Stimulated activated CD8-positive, alpha-beta memory T cell treated with anti-CD3 and anti-CD28 coated beads, Interleukin-12 subunit alpha, Interleukin-12 subunit beta, amount 100 ng/mL, for 24 hours (primary cell): ENCODE results near the gene FRMD1.

Source experiments
- DNase-seq: peaks from one replicate; pipeline ENCODE4 v3.0.0-alpha.2; 2020; ENCODE audit errors: extremely low read depth

FRMD1 gene

DNA sequence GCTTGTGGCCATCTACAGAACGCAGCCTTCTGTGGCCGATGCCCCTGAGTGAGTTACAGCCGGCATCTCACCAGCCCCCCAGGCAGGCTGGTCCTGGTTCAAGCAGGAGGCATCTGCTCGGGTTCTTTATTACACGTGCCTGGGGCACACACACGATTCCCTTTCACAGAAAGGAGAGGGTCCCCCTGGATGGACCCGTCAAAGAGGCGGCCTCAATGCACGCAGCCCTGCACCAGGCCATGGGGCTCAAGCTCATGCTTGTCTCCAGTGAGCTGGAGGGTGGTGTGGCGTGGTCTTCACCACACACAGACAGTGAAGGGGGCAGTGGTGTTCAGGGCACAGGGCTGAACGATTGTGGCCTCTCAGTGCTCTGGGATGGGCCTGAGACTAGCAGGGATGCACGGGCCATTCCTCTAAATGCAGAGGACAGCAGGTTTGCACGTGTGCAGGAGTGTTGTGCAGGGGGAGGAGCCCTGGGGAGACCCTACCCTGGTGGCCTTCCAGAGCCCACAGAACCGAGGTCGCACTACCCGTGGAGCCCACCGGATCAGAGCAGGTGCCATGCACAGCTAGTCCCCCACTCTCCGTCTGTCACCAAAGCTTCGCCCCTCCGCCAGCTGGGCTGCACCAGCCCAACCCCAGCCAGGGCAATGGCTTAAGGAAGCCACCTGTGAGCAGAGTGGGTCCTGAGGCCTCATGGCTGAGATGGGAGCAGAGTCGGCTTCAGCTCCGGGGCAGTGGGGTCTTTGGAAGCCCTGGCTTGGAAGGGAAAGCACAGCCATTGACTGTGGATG, 23.1 kb downstream of the FRMD1 start:
- no peak for DNase-seq

DNA sequence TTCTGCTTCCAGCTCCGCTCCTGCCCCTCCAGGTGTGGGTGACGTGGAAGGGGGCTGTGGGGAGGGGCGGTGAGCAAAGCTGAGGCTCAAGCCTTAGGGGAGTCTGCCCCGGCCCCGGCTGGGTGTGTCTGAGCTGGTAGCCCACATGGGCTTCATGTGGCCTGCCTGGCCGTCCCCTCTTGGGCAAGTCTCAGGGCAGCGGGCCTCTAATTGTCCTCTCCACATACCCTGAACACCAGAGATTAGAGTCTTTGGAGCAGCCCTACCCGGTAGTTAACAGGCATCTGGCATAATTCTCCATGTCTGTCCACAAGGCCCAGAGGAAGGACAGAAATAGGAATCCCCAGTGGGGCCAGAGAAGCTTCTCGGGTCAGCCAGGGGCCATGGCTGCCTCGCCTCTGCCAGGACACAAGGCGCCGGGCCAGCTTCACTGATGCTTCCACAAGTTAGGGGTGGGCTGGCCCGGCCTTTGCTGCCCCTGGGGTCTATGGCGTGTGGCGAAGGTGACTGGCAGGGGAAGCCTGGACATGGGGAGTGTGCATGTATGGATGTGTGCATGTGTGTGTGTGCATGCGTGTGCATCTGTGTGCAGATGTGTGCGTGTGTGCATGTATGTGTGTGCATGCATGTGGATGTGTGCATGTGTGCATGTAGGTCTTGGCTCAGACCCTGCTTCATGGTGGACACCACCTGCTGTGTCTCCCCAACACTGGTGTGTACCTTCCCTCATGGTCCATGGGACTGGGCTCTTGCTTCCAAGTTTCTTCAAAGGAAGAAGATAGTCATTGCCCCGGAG, 24.0 kb downstream of the FRMD1 start:
- no peak for DNase-seq

DNA sequence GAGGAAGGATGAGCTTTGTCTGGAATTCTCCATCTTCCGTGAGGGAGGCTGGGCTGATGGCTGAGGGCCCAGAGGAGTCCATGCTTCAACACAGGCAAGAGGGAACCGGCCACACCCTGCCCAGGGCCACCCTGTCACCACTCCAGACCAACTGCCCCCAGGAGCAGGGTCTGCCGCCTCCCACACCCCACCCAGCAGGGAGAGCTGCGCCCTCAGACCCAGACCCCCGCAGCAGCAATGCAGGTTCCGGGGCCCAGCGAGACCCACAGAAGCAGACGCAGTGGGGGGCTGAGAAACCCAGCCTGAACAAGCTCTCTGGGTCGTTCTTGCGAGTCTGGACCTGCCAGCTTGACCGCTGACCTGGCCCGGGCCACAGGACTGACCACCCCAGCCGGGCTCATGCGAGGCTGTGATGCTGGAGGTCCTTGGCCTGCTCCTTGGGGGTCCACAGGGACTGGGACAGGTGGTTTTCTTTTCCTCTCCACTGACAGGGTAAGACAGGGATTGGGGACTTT, 25.0 kb downstream of the FRMD1 start:
- no peak for DNase-seq

DNA sequence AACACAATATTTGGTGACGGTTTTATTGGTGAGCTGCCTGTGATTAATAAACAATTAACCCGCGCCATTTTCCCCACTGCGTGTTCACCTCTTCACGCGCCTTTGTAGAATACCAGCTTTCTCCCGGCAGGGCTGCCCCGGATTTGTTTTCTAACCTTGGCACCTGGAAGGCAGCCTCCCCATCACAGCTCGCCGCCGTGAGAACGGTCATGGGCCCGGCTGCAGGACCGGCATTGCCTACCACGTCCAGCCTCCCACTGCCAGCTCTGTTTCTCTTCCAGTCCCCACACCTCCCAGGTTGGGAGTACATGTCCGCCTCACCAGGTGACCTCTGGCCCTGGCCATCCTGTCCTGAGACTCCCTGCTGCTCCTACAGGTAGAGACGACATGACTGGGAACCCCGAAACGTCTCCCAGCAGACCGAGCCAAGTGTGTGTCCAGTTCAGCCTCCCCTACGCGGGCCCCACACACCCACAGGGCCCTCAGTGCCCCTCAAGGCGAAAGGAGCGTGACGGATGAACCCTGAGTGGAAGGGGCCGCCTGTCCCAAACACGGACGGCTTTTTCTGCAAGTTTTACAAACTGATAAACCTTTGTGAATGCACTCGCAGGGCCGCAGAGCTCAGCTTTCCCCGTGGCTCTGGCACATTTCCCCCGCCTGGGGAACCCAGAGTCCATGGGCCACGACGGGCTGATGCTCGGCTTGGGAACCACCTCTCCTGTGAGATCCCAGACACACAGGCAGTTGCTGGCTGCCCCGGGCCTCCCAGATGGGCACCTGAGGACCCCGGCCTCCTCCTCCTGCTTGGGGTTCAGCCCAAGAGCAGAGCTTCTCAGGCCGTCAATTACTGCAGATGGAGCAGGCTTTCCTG, 25.7 kb downstream of the FRMD1 start:
- no peak for DNase-seq

DNA sequence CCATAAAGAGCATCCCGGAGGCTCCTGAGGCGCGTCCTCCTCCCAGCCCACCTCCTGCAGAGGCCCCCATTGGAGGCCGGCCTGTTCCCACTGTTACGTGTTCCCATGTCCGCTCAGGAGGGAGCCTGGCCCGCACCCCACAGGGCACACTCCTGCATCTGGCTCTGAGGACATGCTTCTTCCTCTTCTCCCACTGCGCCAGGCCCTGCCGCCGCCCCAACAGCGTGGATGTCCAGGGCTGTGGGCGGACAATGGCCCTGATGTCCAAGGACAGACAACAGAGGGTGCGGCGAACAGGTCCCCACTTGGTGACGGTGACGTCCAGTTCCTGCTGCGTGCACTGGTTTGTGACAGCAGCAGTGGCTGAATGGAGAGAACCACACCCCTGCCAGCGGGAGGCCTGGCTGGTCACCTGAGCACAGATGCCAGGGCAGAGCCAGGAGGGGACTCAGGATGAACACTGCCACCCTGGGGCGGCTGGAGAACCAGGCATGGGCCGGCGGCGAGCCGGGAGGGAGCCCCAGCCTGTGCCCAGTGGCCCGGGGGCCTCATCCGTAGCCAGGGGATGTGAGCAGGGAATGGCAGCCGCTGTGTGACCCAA, 26.6 kb downstream of the FRMD1 start:
- no peak for DNase-seq

DNA sequence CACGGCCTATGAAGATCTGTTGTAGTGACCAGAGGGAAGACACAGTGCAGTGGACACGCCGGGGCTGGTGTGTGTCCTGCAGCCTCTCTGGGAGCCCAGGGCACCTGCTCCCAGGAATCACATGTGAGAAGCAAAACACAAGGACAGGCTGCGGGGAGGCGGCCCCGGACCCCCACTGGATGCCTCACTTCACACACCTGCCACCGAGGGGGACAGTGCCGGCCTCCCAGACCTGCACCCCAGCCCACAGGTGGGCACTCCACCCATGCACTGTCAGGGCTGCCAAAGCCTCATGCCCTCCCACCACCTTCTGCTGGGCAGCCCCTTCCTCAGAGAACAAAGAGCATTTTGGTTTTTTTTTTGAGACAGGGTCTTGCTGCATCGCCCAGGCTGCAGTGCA, 27.4 kb downstream of the FRMD1 start:
- no peak for DNase-seq

DNA sequence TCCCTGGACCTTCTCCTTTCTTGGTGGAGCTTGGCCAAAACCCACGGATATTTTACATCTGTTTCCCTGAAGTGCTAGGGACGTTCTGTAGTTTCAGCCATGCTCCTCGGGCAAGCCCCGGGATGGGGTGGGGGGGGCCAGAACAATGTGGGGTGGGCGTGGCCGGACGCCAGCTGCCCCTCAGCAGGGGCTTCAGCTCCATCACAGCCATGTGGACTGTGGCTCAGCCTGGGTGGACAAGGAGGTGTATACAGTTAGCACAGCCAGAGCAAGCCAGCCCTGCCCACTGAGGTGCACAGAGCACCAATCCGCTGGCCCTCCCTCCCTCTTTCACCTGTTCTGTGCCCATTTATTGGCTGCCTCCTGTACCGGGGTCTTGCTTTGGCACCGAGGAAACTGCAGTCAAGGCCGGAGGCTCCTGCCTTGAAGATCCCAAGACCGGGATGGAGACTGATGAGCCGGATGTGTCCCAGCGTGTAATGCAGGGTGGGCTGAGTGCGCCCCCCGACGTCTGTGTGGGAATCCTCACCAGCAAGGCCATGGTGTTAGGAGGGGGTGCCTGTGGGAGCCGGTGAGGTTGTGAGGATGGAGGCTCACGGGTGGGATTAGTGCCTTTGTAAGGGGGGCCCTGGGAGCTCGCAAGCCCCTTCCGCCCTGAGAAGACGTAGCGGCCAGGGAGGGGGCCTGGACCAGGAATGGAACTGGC, 28.0 kb downstream of the FRMD1 start:
- DNase-seq, result no peak

DNA sequence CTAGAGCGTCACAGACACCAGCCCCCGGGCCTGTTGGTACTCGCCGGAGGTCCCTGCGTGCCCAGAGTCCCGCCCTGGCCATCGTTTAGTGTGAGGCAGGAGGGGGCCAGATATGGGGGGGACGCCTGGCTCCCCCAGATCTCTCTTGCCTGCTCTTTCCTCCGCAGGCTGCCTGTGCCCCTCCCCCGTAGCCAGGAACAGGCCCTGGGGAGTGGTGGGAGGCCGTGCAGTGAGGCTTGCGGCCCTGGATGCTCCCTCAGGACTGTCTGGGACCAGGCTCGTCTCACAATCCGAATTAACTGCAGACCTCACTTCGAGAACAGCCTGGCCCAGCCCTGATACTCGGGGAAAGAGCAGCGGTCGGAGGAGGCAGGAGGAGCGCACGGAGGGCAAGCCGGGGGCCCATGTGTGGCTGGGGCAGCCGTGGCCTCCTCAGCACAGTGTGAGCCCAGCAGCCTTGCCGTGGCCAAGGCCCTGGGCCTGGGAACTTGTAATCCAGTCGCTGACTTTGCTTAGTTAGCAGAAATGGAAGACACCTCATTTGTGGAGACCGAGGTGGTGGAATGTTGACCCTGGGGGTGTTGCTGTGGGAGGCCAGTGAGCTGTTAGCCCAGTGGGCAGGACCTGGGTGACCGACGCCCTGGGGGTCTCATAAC, 28.7 kb downstream of the FRMD1 start:
- DNase-seq, result no peak

DNA sequence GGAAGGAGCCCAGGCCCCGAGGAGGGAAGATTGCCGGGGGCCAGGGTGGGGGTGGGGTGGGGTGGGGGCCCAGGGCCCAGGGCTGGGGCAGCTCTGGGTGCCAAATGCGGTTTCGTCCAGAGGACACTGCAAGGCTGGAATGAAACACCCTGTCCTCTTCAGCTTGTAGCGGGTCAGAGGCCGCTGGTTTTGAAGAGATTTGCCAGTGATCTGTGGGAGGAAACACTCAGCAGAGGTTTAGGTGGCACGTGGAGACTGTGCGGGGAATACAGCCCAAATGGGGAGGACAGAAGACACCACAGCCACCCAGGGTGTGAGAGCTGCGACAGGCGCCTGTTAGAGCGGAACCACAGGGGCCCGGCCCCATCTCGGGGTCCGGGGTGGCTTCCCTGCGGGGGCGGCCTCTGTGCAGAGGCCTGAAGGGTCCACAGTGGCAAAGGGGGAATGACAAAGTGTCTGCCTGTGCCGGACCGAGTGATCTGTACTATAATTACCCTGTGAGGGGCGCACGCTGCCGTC, 29.2 kb downstream of the FRMD1 start:
- DNase-seq, result no peak

DNA sequence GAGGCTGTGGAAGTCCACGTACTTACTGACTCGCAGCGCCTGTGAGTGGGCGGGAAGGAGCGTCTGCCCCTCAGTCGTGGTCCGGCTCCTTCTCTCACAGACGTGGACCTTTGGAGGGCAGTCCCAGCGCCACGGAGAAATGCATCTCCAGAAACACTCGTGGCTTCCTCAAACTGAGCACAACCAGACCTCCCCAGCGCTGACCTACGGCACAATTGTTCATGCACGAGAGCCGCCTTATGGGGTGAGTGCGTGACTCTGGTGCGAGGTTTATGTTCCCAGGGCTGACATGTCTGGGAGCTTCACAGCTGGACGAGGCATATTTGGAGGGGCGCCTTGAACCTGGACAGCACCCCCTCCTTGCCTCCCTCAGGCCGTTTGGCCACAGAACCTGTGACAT, 29.7 kb downstream of the FRMD1 start:
- DNase-seq, result no peak

DNA sequence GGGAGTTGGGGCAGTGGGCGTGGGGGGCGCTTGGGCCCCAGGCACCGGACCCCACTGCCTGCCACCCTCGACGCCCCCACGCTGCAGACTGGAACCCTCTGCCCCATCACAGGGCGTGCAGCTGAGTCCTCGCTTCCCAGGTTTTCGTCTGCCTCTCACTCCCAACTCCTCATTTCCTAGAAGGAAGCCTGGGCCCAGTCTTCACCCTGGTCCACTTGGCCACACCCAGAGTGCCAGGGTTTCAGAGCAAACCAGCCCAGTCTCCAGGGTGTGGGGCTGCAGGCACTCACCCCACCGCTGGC, 30.3 kb downstream of the FRMD1 start:
- no peak for DNase-seq

DNA sequence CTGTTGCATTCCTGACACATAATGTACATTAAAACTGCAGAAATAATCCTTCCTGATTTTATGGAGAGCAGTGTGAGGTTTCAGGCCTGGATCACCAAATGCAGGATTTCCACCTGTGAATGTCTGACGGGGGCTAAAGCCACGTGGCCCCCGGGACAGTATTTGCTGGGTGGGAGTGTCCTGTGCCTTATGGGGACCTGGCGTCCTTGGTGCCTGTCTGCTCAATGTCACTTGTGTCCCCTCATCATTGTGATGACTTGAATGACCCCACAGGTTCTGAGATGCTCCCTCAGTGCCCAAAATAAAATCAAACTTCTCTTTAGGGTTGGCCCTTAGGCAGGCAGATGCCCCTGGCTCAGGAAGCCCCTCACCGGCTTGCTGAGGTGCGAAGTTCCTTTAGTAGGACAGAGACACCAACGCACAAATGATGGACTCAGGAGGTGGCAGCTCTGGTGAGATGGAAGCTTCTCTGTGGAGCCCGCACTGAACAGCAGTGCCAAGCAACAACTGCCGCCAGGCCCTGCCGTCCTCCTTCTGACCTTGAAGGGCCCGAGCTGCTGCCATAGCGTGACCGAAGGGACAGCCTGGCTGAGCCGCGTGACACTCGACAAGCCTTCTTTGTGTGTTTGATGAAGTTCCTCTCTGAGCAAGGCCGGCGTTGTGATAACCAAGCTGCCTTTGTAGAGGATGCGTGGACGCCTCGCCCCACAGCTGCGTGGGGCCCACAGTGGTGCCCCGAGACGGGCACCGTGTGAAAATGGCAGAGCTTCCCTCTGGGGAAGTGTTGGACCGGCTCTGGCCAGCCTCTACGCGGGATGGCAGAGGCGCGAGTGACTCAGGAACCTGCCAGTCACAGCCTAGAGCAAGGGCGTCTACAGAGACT, 30.9 kb downstream of the FRMD1 start:
- DNase-seq, result no peak

DNA sequence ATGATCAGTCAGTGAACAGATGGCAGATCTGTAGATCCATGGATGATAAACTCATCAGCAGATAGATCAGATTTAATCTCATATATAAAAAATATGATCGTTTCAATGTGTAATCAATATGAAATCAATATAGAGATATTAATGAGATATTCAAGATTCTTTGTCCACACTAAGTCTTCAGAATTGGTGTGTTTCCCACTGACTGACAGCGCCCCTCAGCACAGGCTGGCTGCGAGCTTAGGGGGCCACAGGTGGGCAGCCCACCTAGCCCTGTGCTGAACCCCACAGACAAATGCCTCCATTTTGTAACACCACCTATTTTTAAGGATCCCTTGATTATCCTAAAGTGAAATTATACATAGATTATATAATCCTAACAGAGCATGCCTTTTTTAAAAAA, 32.3 kb downstream of the FRMD1 start:
- no peak for DNase-seq

DNA sequence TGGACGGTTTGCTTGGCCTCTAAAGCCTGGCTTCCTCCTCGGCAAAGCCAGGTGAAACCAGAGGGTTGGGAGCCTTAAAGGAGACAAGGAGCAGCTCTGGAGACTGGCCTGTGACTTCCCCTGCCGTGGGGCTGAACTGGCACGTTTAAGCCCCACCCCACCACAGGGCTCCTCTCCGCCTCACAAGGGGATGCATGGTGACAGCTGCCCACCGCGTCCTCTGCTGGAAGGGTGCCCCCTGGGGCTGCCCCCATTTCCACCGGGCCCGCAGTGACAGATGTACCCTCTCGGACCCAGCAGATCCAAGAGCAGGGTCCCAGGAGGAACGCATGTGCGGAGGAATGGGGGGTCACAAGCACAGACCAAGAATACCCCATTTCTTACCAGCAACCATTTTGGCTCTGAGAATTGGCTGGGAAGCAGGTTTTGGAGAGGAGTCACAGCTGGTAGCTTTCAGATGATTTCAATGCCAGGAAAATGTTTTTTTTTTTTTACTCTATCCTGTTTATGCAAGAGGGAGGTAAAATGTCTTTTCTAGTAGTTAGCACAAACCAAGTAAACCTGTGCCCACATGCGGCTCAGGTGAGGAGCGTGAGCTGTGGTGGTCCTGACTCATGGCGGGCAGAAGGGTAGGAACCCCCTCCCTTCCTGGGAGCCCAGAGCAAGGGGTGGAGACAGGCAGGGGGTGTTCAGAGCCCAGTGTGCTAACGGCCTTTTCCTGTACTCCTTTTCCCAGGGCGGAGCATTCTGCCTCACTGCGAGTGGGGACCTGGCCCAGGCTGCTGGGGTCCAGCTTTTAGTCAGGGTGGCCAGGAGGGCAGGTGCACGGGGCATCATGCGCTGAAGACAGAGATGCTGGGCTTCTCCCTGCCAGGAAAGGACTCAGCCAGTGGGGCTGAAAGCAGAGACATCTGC, 33.0 kb downstream of the FRMD1 start:
- no peak for DNase-seq

DNA sequence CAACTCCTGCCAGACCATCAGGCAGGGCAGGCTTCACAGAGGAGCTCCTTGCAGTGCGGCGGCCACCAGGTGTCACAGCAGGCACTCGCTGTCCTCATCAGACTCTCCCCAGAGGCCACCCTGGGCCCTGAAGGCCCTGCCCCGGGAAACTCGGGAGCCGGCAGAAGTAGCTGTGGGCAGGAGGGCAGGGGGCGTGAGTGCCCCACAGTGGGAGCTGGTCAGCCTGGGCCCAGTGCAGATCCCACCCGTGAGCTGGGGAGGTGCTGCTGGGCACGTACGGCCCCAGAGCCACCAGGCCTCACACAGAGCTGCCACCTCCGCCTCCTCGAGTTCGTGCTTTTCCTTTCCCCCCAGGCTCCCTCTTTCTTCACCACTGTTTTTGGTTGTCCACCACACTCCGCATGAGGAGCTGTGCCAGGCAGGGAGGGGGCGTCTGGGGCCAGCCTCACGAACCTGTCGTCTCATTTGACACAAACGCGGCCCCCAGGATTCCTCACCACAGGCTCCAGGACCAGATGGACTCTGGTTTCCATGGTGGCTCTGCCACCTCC, 33.8 kb downstream of the FRMD1 start:
- no peak for DNase-seq

DNA sequence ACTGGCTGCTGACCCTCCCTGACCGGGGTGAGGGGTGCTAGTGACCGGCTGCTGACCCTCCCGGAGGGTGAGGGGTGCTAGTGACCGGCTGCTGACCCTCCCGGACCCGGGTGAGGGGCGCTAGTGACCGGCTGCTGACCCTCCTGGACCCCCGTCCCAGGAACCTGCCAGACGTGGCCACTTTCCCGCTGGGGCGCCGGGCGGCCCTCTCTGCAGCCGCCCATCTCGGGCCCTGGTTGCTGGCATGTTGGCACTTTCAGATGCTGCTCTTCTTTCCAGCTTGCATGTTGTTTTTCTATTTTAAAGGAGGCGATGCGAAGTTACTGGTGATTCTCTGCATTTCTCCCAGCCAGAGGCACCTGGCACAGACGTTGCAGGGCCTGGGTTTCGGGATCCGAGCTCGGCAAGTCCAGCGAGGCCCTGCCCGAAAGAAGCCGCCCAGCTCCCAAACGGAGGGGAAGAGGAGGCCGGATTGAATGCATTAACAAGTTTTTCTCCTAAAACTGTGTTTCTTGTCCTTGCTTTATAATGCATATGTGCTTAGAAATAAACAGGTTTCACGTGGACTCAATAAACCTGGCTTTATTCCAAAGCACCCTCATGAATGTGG, 34.4 kb downstream of the FRMD1 start:
- no peak for DNase-seq

DNA sequence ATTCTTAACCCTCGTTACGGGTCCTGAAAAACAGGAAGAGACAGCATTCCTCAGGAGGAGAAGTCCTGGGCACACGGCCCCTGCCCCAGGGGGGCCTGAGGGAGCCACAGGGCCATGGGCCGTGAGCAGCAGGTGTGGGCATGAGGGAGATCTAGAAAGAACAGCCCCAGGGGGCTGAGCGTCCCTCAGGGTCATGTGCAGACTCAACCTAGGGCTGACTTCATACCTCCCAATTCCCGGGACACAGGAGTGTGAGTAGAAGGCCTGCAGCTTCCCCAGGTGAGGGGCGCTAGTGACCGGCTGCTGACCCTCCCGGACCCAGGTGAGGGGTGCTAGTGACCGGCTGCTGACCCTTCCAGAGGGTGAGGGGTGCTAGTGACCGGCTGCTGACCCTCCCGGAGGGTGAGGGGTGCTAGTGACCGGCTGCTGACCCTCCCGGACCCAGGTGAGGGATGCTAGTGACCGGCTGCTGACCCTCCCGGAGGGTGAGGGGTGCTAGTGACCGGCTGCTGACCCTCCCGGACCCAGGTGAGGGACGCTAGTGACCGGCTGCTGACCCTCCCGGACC, 35.1 kb downstream of the FRMD1 start:
- no peak for DNase-seq
